CD8-positive, alpha-beta memory T cell (primary cell): Measurements from ENCODE around the gene ACADVL. TPM values are rescaled to one million over a fixed set of nuclear protein-coding genes. Genes with fewer than 3 reads are reported as not detected.
"Not testable (repeated sequence)": the region's sequence is repeated elsewhere in the genome, so short reads cannot be mapped to it uniquely, and the experiment has no call there.

Source experiments
- CTCF ChIA-PET: fragments of 350-600 bp; sonication (Branson Sonifier 250); formaldehyde crosslinking; loops from one replicate; lab custom pipeline; 2021; ENCODE audit warnings: antibody characterized with exemption; lab: Charles Lee
- POLR2A ChIA-PET: fragments of 350-600 bp; sonication (Branson Sonifier 250); formaldehyde crosslinking; loops from one replicate; lab custom pipeline; 2021; ENCODE audit warnings: antibody characterized with exemption; lab: Charles Lee
- DNase-seq, 5 donors: peaks; one replicate each; pipeline versions ENCODE4 v3.0.0 to v3.0.0-alpha.2; 2020 to 2022; ENCODE audit warnings: mixed read lengths in 1 of 5
- H3K27ac ChIP-seq: one replicate; pipeline ENCODE4 v1.7.0; 2013; ENCODE audit warnings: low read depth, mild to moderate bottlenecking, low read length, moderate library complexity
- H3K27me3 ChIP-seq: 2 replicates; pipeline ENCODE4 v1.7.0; 2013; ENCODE audit warnings: low read length, mild to moderate bottlenecking; ENCODE audit not compliant: insufficient read depth, poor library complexity, severe bottlenecking
- H3K36me3 ChIP-seq: 2 replicates; pipeline ENCODE4 v1.7.0; 2013; ENCODE audit warnings: mild to moderate bottlenecking, low read length, moderate library complexity; ENCODE audit not compliant: insufficient read depth
- H3K4me1 ChIP-seq: 2 replicates; pipeline ENCODE4 v1.7.0; 2013; ENCODE audit warnings: mild to moderate bottlenecking, low read length, moderate library complexity; ENCODE audit not compliant: insufficient read depth
- H3K4me3 ChIP-seq: 2 replicates; pipeline ENCODE4 v1.7.0; 2013; ENCODE audit warnings: mild to moderate bottlenecking, low read length
- H3K9me3 ChIP-seq: 2 replicates; pipeline ENCODE4 v1.7.0; 2013; ENCODE audit warnings: mild to moderate bottlenecking, low read length
- H3K27ac Mint-ChIP-seq, 8 donors: one replicate each; pipeline ENCODE4 v1.8.0; 2020 to 2021; ENCODE audit warnings: mixed read lengths in 8 of 8, mild to moderate bottlenecking in 6 of 8, inconsistent platforms in 3 of 8, moderate library complexity in 3 of 8
- H3K27me3 Mint-ChIP-seq, 2 donors: one replicate each; pipeline ENCODE4 v1.8.0; 2020 to 2021; ENCODE audit warnings: mixed read lengths in 2 of 2, mild to moderate bottlenecking in 1 of 2, moderate library complexity in 1 of 2
- H3K36me3 Mint-ChIP-seq, 3 donors: one replicate each; pipeline ENCODE4 v1.8.0; 2020 to 2021; ENCODE audit warnings: mixed read lengths in 3 of 3, inconsistent platforms in 1 of 3, mild to moderate bottlenecking in 1 of 3
- H3K4me1 Mint-ChIP-seq, 3 donors: one replicate each; pipeline ENCODE4 v1.8.0; 2020 to 2021; ENCODE audit warnings: mixed read lengths in 3 of 3, inconsistent platforms in 1 of 3, mild to moderate bottlenecking in 1 of 3
- H3K4me3 Mint-ChIP-seq, 7 donors: one replicate each; pipeline ENCODE4 v1.8.0; 2020 to 2021; ENCODE audit warnings: mixed read lengths in 7 of 7, mild to moderate bottlenecking in 6 of 7, moderate library complexity in 4 of 7, inconsistent platforms in 2 of 7
- H3K9me3 Mint-ChIP-seq, 5 donors: one replicate each; pipeline ENCODE4 v1.8.0; 2020 to 2022; ENCODE audit warnings: mixed read lengths in 5 of 5, mild to moderate bottlenecking in 3 of 5, moderate library complexity in 2 of 5, inconsistent platforms in 1 of 5
- polyA plus RNA-seq: library from polyadenylated mRNA; unstranded; fragments of 300-500 nt; fragmentation: Illumina TruSeq; gene quantifications from one replicate; pipeline ENCODE4 v1.2.3, GENCODE V29; 2021
- total RNA-seq, 2 experiments: library from RNA; stranded (reverse); gene quantifications; one replicate each; pipeline ENCODE4 v1.2.3, GENCODE V29; 2021

The ACADVL gene
- total and polyA plus RNA-seq, 3 experiments from 2014 or later: 109 to 288 (median 281) TPM

- Histone ChIP-seq H3K4me3 (no peak overlapping the region), H3K9me3 (no peaks in the 10 kb centered on the region), H3K27me3 (no peaks in the 10 kb centered on the region), H3K27ac (no peak overlapping the region), H3K36me3 (peaks cover 26% of the 10 kb centered on the region), H3K4me1 (peaks cover 35% of the 10 kb centered on the region)
- Mint-ChIP-seq H3K4me3 (peak overlapping the region; percentile 93 to 99 (median 96)), H3K9me3 (peaks cover 0 to 3% (median 0%) of the 10 kb centered on the region in 5 donors), H3K27ac (peak overlapping the region in 7 of 8 donors; percentile 88 to 100 (median 99)), H3K4me1 (peaks cover 42 to 57% (median 47%) of the 10 kb centered on the region in 3 donors), H3K27me3 (peaks cover 0 to 11% of the 10 kb centered on the region in 2 donors), H3K36me3 (peaks cover 0 to 73% (median 23%) of the 10 kb centered on the region in 3 donors)
- CTCF ChIA-PET: interaction anchor here (1.2 to 2.6 kb wide), 2 partner anchors 9 to 20 kb away, joined by 5 to 13 read pairs; partner anchors contain the start of genes ACADVL and DLG4
- no peak for DNase-seq
- POLR2A ChIA-PET: interaction anchor here (0.7 to 4.3 kb wide), 4 partner anchors 11 to 343 kb away, joined by 3 to 31 read pairs (median 10); partner anchors contain the start of genes ACADVL, CTDNEP1, DLG4 and ELP5
Observed at GRCh38 chr17:7240375-7240774, 20.6 kb downstream of the ACADVL start.

- H3K4me1 Mint-ChIP-seq: peaks cover 43 to 50% (median 47%) of the 10 kb centered on the region in 3 donors
- H3K9me3 Mint-ChIP-seq: peaks cover 0 to 3% (median 0%) of the 10 kb centered on the region in 5 donors
- Histone ChIP-seq H3K27ac (peak overlapping the region; percentile 69), H3K27me3 (no peaks in the 10 kb centered on the region), H3K9me3 (no peaks in the 10 kb centered on the region), H3K4me1 (peaks cover 35% of the 10 kb centered on the region), H3K36me3 (peaks cover 26% of the 10 kb centered on the region), H3K4me3 (peak overlapping the region; percentile 78)
- peak overlapping the region; percentile 93 to 98 (median 96) for H3K4me3 Mint-ChIP-seq
- H3K27me3 Mint-ChIP-seq: peaks cover 0 to 11% of the 10 kb centered on the region in 2 donors
- H3K27ac Mint-ChIP-seq: peak overlapping the region; percentile 96 to 100 (median 99)
- ChIA-PET POLR2A (interaction anchor here (1.5 to 4.3 kb wide), 4 partner anchors 10 to 95 kb away, joined by 4 to 16 read pairs (median 10); partner anchors contain the start of genes ACAP1, CTDNEP1, ELP5 and NEURL4), CTCF (interaction anchor here (1.1 to 2.6 kb wide), 3 partner anchors 21 to 195 kb away, joined by 3 to 13 read pairs (median 3); partner anchors contain the start of genes ACADVL, CLDN7 and DLG4)
- H3K36me3 Mint-ChIP-seq: peaks cover 0 to 71% (median 20%) of the 10 kb centered on the region in 3 donors
- DNase-seq: no peak
Observed at GRCh38 chr17:7241090-7241733, 21.5 kb downstream of the ACADVL start.

- POLR2A ChIA-PET: interaction anchor here (1.0 to 4.3 kb wide), 10 partner anchors 8 to 206 kb away, joined by 4 to 16 read pairs (median 8); partner anchors contain the start of genes ACADVL, ACAP1, CTDNEP1 and DLG4
- peak within 1 kb of the TSS; percentile 78 for H3K4me3 ChIP-seq
- H3K4me1 Mint-ChIP-seq: peaks cover 41 to 48% (median 43%) of the 10 kb centered on the region in 3 donors
Observed at GRCh38 chr17:7241783-7242716, 22.3 kb downstream of the ACADVL start, which contains the start of gene GABARAP. GABARAP (minus strand) TSS chr17:7242449; CDS start chr17:7242330, 119 bp downstream.

GRCh38 chr17:7242717-7243452 is 23.1 kb downstream of the ACADVL start:
- Mint-ChIP-seq H3K4me3 (peak overlapping the region; percentile 93 to 98 (median 96)), H3K27ac (peak overlapping the region; percentile 96 to 100 (median 99)), H3K9me3 (peaks cover 0 to 3% (median 0%) of the 10 kb centered on the region in 5 donors), H3K27me3 (peaks cover 0 to 11% of the 10 kb centered on the region in 2 donors), H3K36me3 (peaks cover 0 to 70% (median 23%) of the 10 kb centered on the region in 3 donors), H3K4me1 (peaks cover 37 to 43% (median 39%) of the 10 kb centered on the region in 3 donors)
- peak overlapping the region; percentile 69 for H3K27ac ChIP-seq
- peaks cover 37% of the 10 kb centered on the region for H3K36me3 ChIP-seq
- H3K9me3 ChIP-seq: no peaks in the 10 kb centered on the region
- ChIA-PET CTCF (interaction anchor here (0.6 to 2.8 kb wide), 10 partner anchors 8 to 609 kb away, joined by 3 to 8 read pairs (median 3); partner anchors contain the start of genes ACADVL, CLDN7, CTDNEP1 and DLG4), POLR2A (interaction anchor here (0.5 to 2.7 kb wide), 11 partner anchors 8 to 230 kb away, joined by 3 to 13 read pairs (median 6); partner anchors contain the start of genes ACADVL, ACAP1, CTDNEP1 and DLG4)
- peaks cover 29% of the 10 kb centered on the region for H3K4me1 ChIP-seq
- H3K27me3 ChIP-seq: no peaks in the 10 kb centered on the region
- peak overlapping the region; percentile 78 for H3K4me3 ChIP-seq
- DNase-seq: peak; percentile 91 to 96 (median 94)

More at GRCh38 chr17:7241783-7242716, 22.3 kb downstream of the ACADVL start, which contains the start of gene GABARAP:
- no peaks in the 10 kb centered on the region for H3K9me3 ChIP-seq
- H3K27me3 ChIP-seq: no peaks in the 10 kb centered on the region
- H3K27ac ChIP-seq: peak within 1 kb of the TSS; percentile 69
- peaks cover 0 to 3% (median 0%) of the 10 kb centered on the region in 5 donors for H3K9me3 Mint-ChIP-seq
- peak within 1 kb of the TSS; percentile 93 to 98 (median 96) for H3K4me3 Mint-ChIP-seq
- CTCF ChIA-PET: interaction anchor here (0.6 to 2.8 kb wide), 12 partner anchors 9 to 610 kb away, joined by 3 to 13 read pairs (median 3); partner anchors contain the start of genes ACADVL, CLDN7, CTDNEP1 and DLG4
- peak; percentile 88 to 94 (median 90) for DNase-seq
- H3K36me3 Mint-ChIP-seq: peaks cover 0 to 71% (median 22%) of the 10 kb centered on the region in 3 donors
- H3K27ac Mint-ChIP-seq: peak within 1 kb of the TSS; percentile 96 to 100 (median 99)
- peaks cover 35% of the 10 kb centered on the region for H3K36me3 ChIP-seq
- peaks cover 0 to 11% of the 10 kb centered on the region in 2 donors for H3K27me3 Mint-ChIP-seq
- H3K4me1 ChIP-seq: peaks cover 35% of the 10 kb centered on the region

GRCh38 chr17:7243453-7243729 is 23.7 kb downstream of the ACADVL start:
- H3K27me3 ChIP-seq: no peaks in the 10 kb centered on the region
- no peaks in the 10 kb centered on the region for H3K9me3 ChIP-seq
- Mint-ChIP-seq H3K27me3 (peaks cover 0 to 11% of the 10 kb centered on the region in 2 donors), H3K4me3 (peak overlapping the region; percentile 76 to 98 (median 94)), H3K4me1 (peaks cover 37 to 44% (median 40%) of the 10 kb centered on the region in 3 donors), H3K9me3 (peaks cover 0 to 3% (median 0%) of the 10 kb centered on the region in 5 donors), H3K36me3 (peaks cover 0 to 69% (median 23%) of the 10 kb centered on the region in 3 donors), H3K27ac (peak overlapping the region; percentile 77 to 99 (median 96))
- peak overlapping the region; percentile 69 for H3K27ac ChIP-seq
- H3K36me3 ChIP-seq: peaks cover 37% of the 10 kb centered on the region
- H3K4me3 ChIP-seq: peak overlapping the region; percentile 78
- peaks cover 29% of the 10 kb centered on the region for H3K4me1 ChIP-seq
- no peak for DNase-seq
- POLR2A ChIA-PET: interaction anchor here (0.6 to 2.7 kb wide), 6 partner anchors 8 to 197 kb away, joined by 4 to 13 read pairs (median 6); partner anchors contain the start of genes ACAP1, CTDNEP1, DVL2 and ELP5
- CTCF ChIA-PET: interaction anchor here (1.2 to 2.8 kb wide), 2 partner anchors 24 to 53 kb away, joined by 6 to 8 read pairs; partner anchors contain the start of genes ACADVL and DLG4

GRCh38 chr17:7243838-7244237 is 24.1 kb downstream of the ACADVL start:
- Histone ChIP-seq H3K4me1 (peaks cover 31% of the 10 kb centered on the region), H3K36me3 (peaks cover 37% of the 10 kb centered on the region)
- not testable (repeated sequence) for H3K4me3 ChIP-seq, H3K9me3 ChIP-seq, H3K27ac ChIP-seq, DNase-seq, H3K27me3 ChIP-seq, H3K9me3 Mint-ChIP-seq
- CTCF ChIA-PET: interaction anchor here (2.8 kb wide), 1 partner anchor 52 kb away, joined by 8 read pairs; no protein-coding TSS in a partner anchor
- peaks cover 0 to 67% (median 23%) of the 10 kb centered on the region in 3 donors for H3K36me3 Mint-ChIP-seq
- H3K27me3 Mint-ChIP-seq: peaks cover 0 to 11% of the 10 kb centered on the region in 2 donors
- peaks cover 42 to 48% (median 45%) of the 10 kb centered on the region in 3 donors for H3K4me1 Mint-ChIP-seq
- POLR2A ChIA-PET: interaction anchor here (0.6 kb wide), 1 partner anchor 193 kb away, joined by 5 read pairs; no protein-coding TSS in a partner anchor
- H3K4me3 Mint-ChIP-seq: peak overlapping the region; percentile 32 to 98 (median 80)
- H3K27ac Mint-ChIP-seq: peak overlapping the region in 3 of 8 donors; percentile 63 to 99 (median 96)
